Stimulated activated CD8-positive, alpha-beta memory T cell treated with anti-CD3 and anti-CD28 coated beads, Interleukin-7, amount 100 ng/mL, for 48 hours (primary cell): ENCODE data around the gene CYSTM1.
"Not testable (repeated sequence)": the region's sequence is repeated elsewhere in the genome, so short reads cannot be mapped to it uniquely, and the experiment has no call there.

Experiments
- DNase-seq, 2 donors: peaks; one replicate each; pipeline ENCODE4 v3.0.0-alpha.2; 2020; ENCODE audit warnings: low read depth in 1 of 2; ENCODE audit errors: extremely low read depth in 1 of 2

Gene CYSTM1

GRCh38 chr5:140148508-140148907, 26.5 kb upstream of the CYSTM1 start:
- DNase-seq: no peak

- DNase-seq: no peak
These were observed 24.8 kb upstream of the CYSTM1 start for GRCh38 chr5:140150201-140150600.

GRCh38 chr5:140151144-140152021, 23.6 kb upstream of the CYSTM1 start:
- DNase-seq: no peak

GRCh38 chr5:140152022-140152999, 22.7 kb upstream of the CYSTM1 start:
- no peak for DNase-seq

- no peak for DNase-seq
These were observed 21.7 kb upstream of the CYSTM1 start for GRCh38 chr5:140153255-140153654.

GRCh38 chr5:140153905-140154304, 21.1 kb upstream of the CYSTM1 start:
- DNase-seq: no peak

- not testable (repeated sequence) for DNase-seq
These were observed 20.1 kb upstream of the CYSTM1 start for GRCh38 chr5:140154710-140155381.

GRCh38 chr5:140157032-140157781, 17.8 kb upstream of the CYSTM1 start:
- peak; percentile 71 to 74 for DNase-seq

GRCh38 chr5:140159014-140159927, 15.7 kb upstream of the CYSTM1 start:
- DNase-seq: no peak

GRCh38 chr5:140162275-140162674, 12.7 kb upstream of the CYSTM1 start:
- DNase-seq: no peak

GRCh38 chr5:140162781-140163180, 12.2 kb upstream of the CYSTM1 start:
- DNase-seq: no peak

GRCh38 chr5:140165101-140165922, 9.7 kb upstream of the CYSTM1 start:
- no peak for DNase-seq

- DNase-seq: no peak
These were observed 9.1 kb upstream of the CYSTM1 start for GRCh38 chr5:140165923-140166270.

- DNase-seq: no peak
These were observed 8.1 kb upstream of the CYSTM1 start for GRCh38 chr5:140166911-140167310.

GRCh38 chr5:140168371-140168770, 6.6 kb upstream of the CYSTM1 start:
- no peak for DNase-seq

GRCh38 chr5:140169410-140169809, 5.6 kb upstream of the CYSTM1 start:
- DNase-seq: no peak

- DNase-seq: no peak
These were observed 2.5 kb upstream of the CYSTM1 start for GRCh38 chr5:140172483-140172882.

GRCh38 chr5:140174014-140174413, 974 bp upstream of the CYSTM1 start:
- DNase-seq: no peak
